ENCODE data around the gene ARL6IP5.

GRCh38 chr3:69048990-69049389 is 35.7 kb upstream of the ARL6IP5 start:
- no peak for TF ChIP-seq CTCF (IDR thresholded peaks at IDR 0.05 in 8 of 11, conservative IDR thresholded peaks at IDR 0.05 in 3 of 11)
- no peak for TF ChIP-seq POLR2A (IDR thresholded peaks at IDR 0.05)
